Measurements from ENCODE around the gene UBE2H.

DNA sequence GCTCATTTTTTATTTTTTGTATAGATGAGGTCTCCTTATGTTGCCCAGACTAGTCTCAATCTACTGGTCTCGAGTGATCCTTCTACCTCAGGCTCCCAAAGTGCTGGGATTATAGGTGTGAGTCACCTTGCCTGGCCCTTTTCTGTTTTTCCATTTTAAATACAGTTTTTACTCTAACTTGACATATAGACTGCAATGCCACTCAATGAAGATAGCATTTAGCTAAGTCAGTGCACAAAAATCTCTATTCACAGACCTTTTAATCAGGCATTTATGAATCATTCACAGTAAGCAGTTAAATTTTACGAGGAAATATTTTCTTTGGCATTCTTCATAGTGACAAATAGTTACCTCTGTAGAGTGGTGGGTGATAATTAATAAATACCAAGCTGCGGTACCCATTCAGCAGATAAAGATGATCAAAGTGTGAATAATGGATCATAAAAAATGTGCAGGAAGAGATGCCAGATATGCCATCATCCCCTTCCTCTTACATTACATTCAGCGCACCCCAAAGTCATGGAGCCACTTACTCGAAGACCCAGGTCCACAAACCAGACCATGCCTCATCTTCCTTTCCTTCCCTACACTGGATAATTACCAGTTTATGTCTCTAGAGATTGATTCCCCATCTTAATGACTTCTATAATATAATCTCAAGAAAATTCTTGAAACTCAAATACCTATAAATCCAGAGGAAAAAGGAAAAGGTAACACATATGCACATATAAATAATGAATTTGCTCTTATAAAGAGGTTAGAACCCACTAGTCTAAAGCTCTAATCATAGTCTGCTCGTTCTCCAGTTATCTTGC lies 56.0 kb downstream of the UBE2H start:
- no peak for TF ChIP-seq CTCF (optimal IDR thresholded peaks at IDR 0.05 in 1 of 3, IDR thresholded peaks at IDR 0.05 in 1 of 3, conservative IDR thresholded peaks at IDR 0.05 in 1 of 3; ENCODE audit: extremely low read depth in 1 of 3, insufficient read depth in 2 of 3, low read length in 3 of 3)
- TF ChIP-seq EZH2 (IDR thresholded peaks at IDR 0.05; ENCODE audit: low read length): no peak
